Smooth muscle cell (in vitro differentiated cells): Measurements from ENCODE around the gene GPR31. TPM values are rescaled to one million over a fixed set of nuclear protein-coding genes. Genes with fewer than 3 reads are reported as not detected.

Experiments used
- DNase-seq: peaks from one replicate; lab custom pipeline; 2025; ENCODE audit not compliant: unreplicated experiment; lab: John Stamatoyannopoulos, UW
- H2AFZ ChIP-seq: fragments of 200-600 bp; sonication (generic); 2 replicates; pipeline ENCODE4 v1.6.0; 2016; ENCODE audit warnings: antibody characterized with exemption, low read depth, mild to moderate bottlenecking
- H3F3A ChIP-seq: fragments of 200-600 bp; sonication (generic); 2 replicates; pipeline ENCODE4 v1.6.0; 2017; ENCODE audit warnings: antibody characterized with exemption, low read depth
- H3K27ac ChIP-seq: fragments of 200-600 bp; sonication (generic); 2 replicates; pipeline ENCODE4 v1.5.1; 2016; ENCODE audit warnings: low read depth, mild to moderate bottlenecking
- H3K27me3 ChIP-seq: fragments of 200-600 bp; sonication (generic); 2 replicates; pipeline ENCODE4 v1.6.1; 2016; ENCODE audit warnings: low read depth, mild to moderate bottlenecking
- H3K36me3 ChIP-seq: fragments of 200-600 bp; sonication (generic); 2 replicates; pipeline ENCODE4 v1.5.1; 2016; ENCODE audit warnings: low read depth
- H3K4me1 ChIP-seq: fragments of 200-600 bp; sonication (generic); 2 replicates; pipeline ENCODE4 v1.5.1; 2016; ENCODE audit warnings: low read depth
- H3K4me2 ChIP-seq: fragments of 200-600 bp; sonication (generic); 2 replicates; pipeline ENCODE4 v1.6.0; 2016; ENCODE audit warnings: mild to moderate bottlenecking
- H3K4me3 ChIP-seq: fragments of 200-600 bp; sonication (generic); 2 replicates; pipeline ENCODE4 v1.5.1; 2016; ENCODE audit warnings: mild to moderate bottlenecking
- H3K79me2 ChIP-seq: fragments of 200-600 bp; sonication (generic); 2 replicates; pipeline ENCODE4 v1.6.0; 2016; ENCODE audit warnings: low read depth, mild to moderate bottlenecking
- H3K9ac ChIP-seq: fragments of 200-600 bp; sonication (generic); 2 replicates; pipeline ENCODE4 v1.6.0; 2016; ENCODE audit warnings: low read depth
- H3K9me3 ChIP-seq: fragments of 200-600 bp; sonication (generic); replicated peaks from 2 replicates; pipeline ENCODE4 v1.5.1; 2016; ENCODE audit warnings: low read depth
- H4K20me1 ChIP-seq: fragments of 200-600 bp; sonication (generic); 2 replicates; pipeline ENCODE4 v1.6.0; 2016; ENCODE audit warnings: low read depth
- CTCF ChIP-seq: fragments of 200-600 bp; sonication (generic); IDR thresholded peaks from 2 replicates; pipeline ENCODE4 v1.5.1; 2017; ENCODE audit warnings: borderline replicate concordance, mild to moderate bottlenecking, antibody characterized with exemption; ENCODE audit not compliant: insufficient read depth, poor library complexity, severe bottlenecking
- WGBS: methylation state at CpG from one replicate; pipeline ENCODE4 v1.1.7; 2016; ENCODE audit warnings: low lambda C conversion rate; 5-methylcytosine and 5-hydroxymethylcytosine counted together
- polyA plus RNA-seq: library from polyadenylated mRNA; unstranded; fragments of >200 nt; fragmentation: Nextera tagmentation; extraction: Ambion mirVana; gene quantifications from 2 replicates; pipeline ENCODE4 v1.2.1, GENCODE V29; 2016
- total RNA-seq: library from RNA; depleted of rRNA; stranded (reverse); fragments of >200 nt; gene quantifications from 2 replicates; pipeline ENCODE4 v1.2.3, GENCODE V29; 2014

GPR31 gene
- total and polyA plus RNA-seq, 2 experiments from 2014 or later: not detected

- Histone ChIP-seq H3K4me2 (no peak overlapping the region), H3K79me2 (no peaks in the 10 kb centered on the region), H4K20me1 (no peaks in the 10 kb centered on the region), H2AFZ (no peak overlapping the region), H3K9ac (no peak overlapping the region), H3K27ac (no peak overlapping the region), H3K4me1 (peaks cover 8% of the 10 kb centered on the region), H3K27me3 (peaks cover 23% of the 10 kb centered on the region), H3F3A (no peaks in the 10 kb centered on the region), H3K4me3 (no peak overlapping the region), H3K9me3 (no peaks in the 10 kb centered on the region), H3K36me3 (no peaks in the 10 kb centered on the region)
- no peak for DNase-seq
- no peak for TF ChIP-seq CTCF
- WGBS: 78% methylated on average over 6 of the region's 6 CpGs
Observed at GRCh38 chr6:167150941-167151549, 6.7 kb downstream of the GPR31 start.

DNA sequence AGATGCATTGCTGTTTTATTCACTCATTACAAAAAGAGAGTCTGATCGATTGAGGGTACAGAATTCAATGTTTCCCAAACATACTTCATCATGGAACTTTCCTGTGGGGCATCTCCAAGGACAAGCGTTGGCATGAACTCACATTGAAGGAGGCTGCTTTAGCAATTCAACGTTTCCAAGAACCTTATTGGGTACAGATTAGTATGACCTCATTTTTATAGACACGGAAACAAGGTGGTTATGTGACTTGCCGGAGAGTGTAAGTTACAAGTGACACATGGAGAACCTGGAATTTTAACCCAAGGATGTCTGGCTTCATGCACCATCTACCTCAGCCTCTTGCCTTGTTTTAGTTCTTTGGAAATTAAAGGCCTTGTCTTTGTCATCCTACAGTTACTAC, 8.8 kb downstream of the GPR31 start:
- H2AFZ ChIP-seq: no peak overlapping the region
- no peak for TF ChIP-seq CTCF
- 91% methylated on average over 5 of the region's 5 CpGs for WGBS
- no peaks in the 10 kb centered on the region for H3K9me3 ChIP-seq
- peaks cover 8% of the 10 kb centered on the region for H3K4me1 ChIP-seq
- no peaks in the 10 kb centered on the region for H3K36me3 ChIP-seq
- no peak overlapping the region for H3K4me3 ChIP-seq
- H3K27me3 ChIP-seq: peaks cover 26% of the 10 kb centered on the region
- H3K79me2 ChIP-seq: no peaks in the 10 kb centered on the region
- H3K27ac ChIP-seq: no peak overlapping the region
- no peak overlapping the region for H3K4me2 ChIP-seq
- H4K20me1 ChIP-seq: no peaks in the 10 kb centered on the region
- no peak overlapping the region for H3K9ac ChIP-seq
- H3F3A ChIP-seq: no peaks in the 10 kb centered on the region
- no peak for DNase-seq

DNA sequence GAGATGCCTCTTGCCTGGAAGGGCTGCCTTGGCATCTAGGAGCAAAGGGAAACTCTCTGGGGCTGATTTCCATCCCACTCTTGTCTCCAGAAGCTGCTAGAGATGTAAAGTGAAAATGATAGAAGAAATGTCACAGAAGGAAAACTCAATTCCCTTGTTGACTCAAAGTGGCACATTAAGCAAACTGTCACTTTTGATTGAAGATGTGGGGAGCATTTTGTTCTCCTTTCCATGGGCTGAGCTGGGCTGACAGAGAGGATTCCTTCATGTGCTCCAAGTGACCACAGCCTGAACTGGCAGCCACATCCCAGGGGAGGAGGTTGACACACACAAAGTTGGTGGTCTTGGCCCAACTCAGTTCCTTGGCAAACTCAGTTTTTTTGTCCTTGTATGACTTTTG, 9.8 kb downstream of the GPR31 start:
- Histone ChIP-seq H3F3A (no peaks in the 10 kb centered on the region), H3K9ac (no peak overlapping the region), H3K27me3 (peaks cover 31% of the 10 kb centered on the region), H3K4me1 (peaks cover 8% of the 10 kb centered on the region), H3K4me2 (no peak overlapping the region), H3K79me2 (no peaks in the 10 kb centered on the region), H3K36me3 (no peaks in the 10 kb centered on the region), H2AFZ (no peak overlapping the region), H3K27ac (no peak overlapping the region), H3K9me3 (no peaks in the 10 kb centered on the region), H3K4me3 (no peak overlapping the region), H4K20me1 (no peaks in the 10 kb centered on the region)
- no peak for DNase-seq
- no peak for TF ChIP-seq CTCF

GRCh38 chr6:167146977-167147376, 10.8 kb downstream of the GPR31 start:
- Histone ChIP-seq H2AFZ (no peak overlapping the region), H3F3A (no peaks in the 10 kb centered on the region), H3K4me3 (no peak overlapping the region), H3K4me2 (peak overlapping the region; percentile 42), H3K27ac (no peak overlapping the region), H3K4me1 (peaks cover 8% of the 10 kb centered on the region), H3K9me3 (no peaks in the 10 kb centered on the region), H4K20me1 (no peaks in the 10 kb centered on the region), H3K27me3 (peaks cover 31% of the 10 kb centered on the region), H3K9ac (no peak overlapping the region), H3K36me3 (no peaks in the 10 kb centered on the region), H3K79me2 (no peaks in the 10 kb centered on the region)
- DNase-seq: no peak
- no peak for TF ChIP-seq CTCF
- 9% methylated on average over 16 of the region's 16 CpGs for WGBS
